ENCODE data around the gene FBL. TPM values are rescaled to one million over a fixed set of nuclear protein-coding genes. Genes with fewer than 3 reads are reported as not detected.

FBL gene
- total and polyA plus RNA-seq, 2 of the 8 experiments (the other 6 are each of a cell fraction or from before 2014, with no cell fraction given), result 790 to 1,361 TPM

- H4K5ac ChIP-seq (ENCODE audit: insufficient read length, low read depth, low read length), result peak overlapping the region; percentile 65
- 0 out of 4 replicates have a peak, but pooled peaks cover 0 to 2% of the 10 kb centered on the region in 2 experiments for H3K79me2 ChIP-seq (ENCODE audit: control insufficient read depth in 1 of 2, insufficient read depth in 2 of 2, low read length in 2 of 2)
- POLR2A ChIA-PET (ENCODE audit: partially characterized antibody), result interaction anchor here (0.6 to 3.2 kb wide), 9 partner anchors 9 to 52 kb away, joined by 3 to 19 read pairs (median 4); partner anchors contain the start of genes DYRK1B and FBL
- peak; percentile 97 for FAIRE-seq
- no peak overlapping the region for H4K91ac ChIP-seq (replicated peaks; ENCODE audit: insufficient read length, low read length)
- peak overlapping the region; percentile 56; the same call in 1 of the 2 replicates for H3K18ac ChIP-seq (ENCODE audit: extremely low read depth, low read length)
- H3K14ac ChIP-seq (ENCODE audit: insufficient read length), result no peak overlapping the region
- H3K27me3 ChIP-seq (replicated peaks in 1 of 4; ENCODE audit: control insufficient read depth in 3 of 4, extremely low read depth in 1 of 4, insufficient read depth in 3 of 4, low read length in 3 of 4), result no peaks in the 10 kb centered on the region
- no peaks in the 10 kb centered on the region for H3K9me3 ChIP-seq (ENCODE audit: insufficient read depth in 2 of 2, low read depth in 1 of 2, low read length in 1 of 2)
- H3K4me2 ChIP-seq (ENCODE audit: insufficient read depth in 1 of 2, low read depth in 2 of 2, low read length in 2 of 2), result peak overlapping the region; percentile 83 to 85
- peaks cover 0 to 8% (median 3%) of the 10 kb centered on the region in 4 experiments; a peak in 4 of 7 replicates for H3K4me1 ChIP-seq (replicated peaks in 1 of 4; ENCODE audit: control insufficient read depth in 3 of 4, insufficient read depth in 4 of 4, low read length in 3 of 4)
- H2BK12ac ChIP-seq (ENCODE audit: low read depth, low read length), result 0 out of 2 replicates have a peak overlapping the region, but pooled peaks have one; percentile 52
- H3K4me3 ChIP-seq (ENCODE audit: extremely low read depth in 1 of 4, insufficient read depth in 2 of 4, low read depth in 3 of 4, low read length in 4 of 4), result peak overlapping the region; percentile 72 to 95 (median 89)
- H4K20me1 ChIP-seq (replicated peaks in 1 of 2; ENCODE audit: control insufficient read depth in 1 of 2, insufficient read depth in 2 of 2, low read length in 2 of 2), result no peaks in the 10 kb centered on the region
- H3K79me1 ChIP-seq (ENCODE audit: low read depth, low read length), result no peaks in the 10 kb centered on the region; the same call in 1 of the 2 replicates
- H2BK5ac ChIP-seq (ENCODE audit: low read depth, low read length), result peak overlapping the region; percentile 54; the same call in 1 of the 2 replicates
- H3K56ac ChIP-seq (replicated peaks; ENCODE audit: insufficient read length, low read depth, low read length), result no peak overlapping the region
- 0 out of 2 replicates have a peak overlapping the region, but pooled peaks have one; percentile 92 for H2BK15ac ChIP-seq (ENCODE audit: low read length)
- H3K9ac ChIP-seq (replicated peaks in 1 of 4; ENCODE audit: extremely low read depth in 1 of 4, low read depth in 3 of 4, low read length in 3 of 4), result peak overlapping the region; percentile 66 to 68 (median 67)
- H2AFZ ChIP-seq (ENCODE audit: low read length), result peak overlapping the region; percentile 66
- no peak overlapping the region for H3K23ac ChIP-seq (ENCODE audit: insufficient read length)
- H3K4ac ChIP-seq (replicated peaks; ENCODE audit: insufficient read length, low read depth, low read length), result no peak overlapping the region
- H3K36me3 ChIP-seq (ENCODE audit: control insufficient read depth in 2 of 4, insufficient read depth in 4 of 4, low read length in 3 of 4), result peaks cover 2 to 27% (median 9%) of the 10 kb centered on the region in 4 experiments; a peak in 6 of 8 replicates
- 10% methylated on average over 43 of the region's 47 CpGs; no CpG with 5 or more reads in 1 of the 2 experiments for WGBS, 2 experiments (ENCODE audit: extremely low coverage in 1 of 2, insufficient coverage in 1 of 2, insufficient read length in 1 of 2, insufficient replicate concordance in 2 of 2, low coverage in 1 of 2, low lambda C conversion rate in 2 of 2, missing lambda C conversion rate in 1 of 2)
- CTCF ChIA-PET (ENCODE audit: partially characterized antibody), result interaction anchor here (0.6 to 3.5 kb wide), 4 partner anchors 18 to 278 kb away, joined by 3 to 14 read pairs (median 6); no protein-coding TSS in a partner anchor
- peak overlapping the region; percentile 28 for H2BK120ac ChIP-seq (replicated peaks; ENCODE audit: low read depth, low read length)
- H3K27ac ChIP-seq (ENCODE audit: low read depth, low read length), result peak overlapping the region; percentile 54
- H2BK20ac ChIP-seq (ENCODE audit: low read length), result no peak overlapping the region
- H4K8ac ChIP-seq (ENCODE audit: extremely low read depth, insufficient read depth, low read length), result peak overlapping the region; percentile 66; the same call in 1 of the 2 replicates
- DNase-seq (ENCODE audit: low read depth in 1 of 2, low spot score in 2 of 2), result peak; percentile 75 to 86
- no peak overlapping the region for H2AK5ac ChIP-seq (ENCODE audit: low read depth, low read length)
- H3K23me2 ChIP-seq (ENCODE audit: low read depth, low read length), result peaks cover 10% of the 10 kb centered on the region
- TF ChIP-seq SIN3A (conservative IDR thresholded peaks at IDR 0.05 in 1 of 2, IDR thresholded peaks at IDR 0.05 in 1 of 2; ENCODE audit: low read depth in 1 of 2, low read length in 2 of 2) (peak in 1 of 2 experiments; percentile 84; a peak in 2 of 4 replicates), RFX5 (IDR thresholded peaks at IDR 0.05; ENCODE audit: borderline replicate concordance, low read depth, low read length) (no peak), SP1 (IDR thresholded peaks at IDR 0.05; ENCODE audit: low read depth, low read length) (peak; percentile 61; the same call in 1 of the 2 replicates), E2F6 (IDR thresholded peaks at IDR 0.05) (0 out of 2 replicates have a peak, but pooled peaks have one; percentile 25), EP300 (IDR thresholded peaks at IDR 0.05; ENCODE audit: borderline replicate concordance in 1 of 2, low read depth in 2 of 2, low read length in 2 of 2) (no peak), MAX (IDR thresholded peaks at IDR 0.05) (peak; percentile 55; the same call in 1 of the 2 replicates), MAFK (IDR thresholded peaks at IDR 0.05; ENCODE audit: low read depth, low read length) (no peak)
Observed at GRCh38 chr19:39824143-39825092, 21.8 kb downstream of the FBL start.
